ENCODE data around the gene MBD5. TPM values are rescaled to one million over a fixed set of nuclear protein-coding genes. Genes with fewer than 3 reads are reported as not detected.

MBD5 gene
- polyA plus RNA-seq, 1 donor (not counting 4 experiments of a cell fraction or from before 2014, with no cell fraction given) = 20.1 TPM

GRCh38 chr2:147977679-147978078 lies 43.2 kb upstream of the MBD5 start:
- TF ChIP-seq CTCF (optimal IDR thresholded peaks at IDR 0.05 in 1 of 3, IDR thresholded peaks at IDR 0.05 in 1 of 3, conservative IDR thresholded peaks at IDR 0.05 in 1 of 3; ENCODE audit: extremely low read depth in 1 of 3, insufficient read depth in 2 of 3, low read length in 3 of 3) (no peak), EZH2 (IDR thresholded peaks at IDR 0.05; ENCODE audit: low read length) (no peak)

GRCh38 chr2:147980940-147981528 lies 39.9 kb upstream of the MBD5 start:
- FAIRE-seq = no peak
- Histone ChIP-seq H3K27ac (ENCODE audit: control insufficient read depth, insufficient read depth, low read length) (no peak overlapping the region), H3K79me2 (ENCODE audit: control insufficient read depth, insufficient read depth, low read length) (peaks cover 45% of the 10 kb centered on the region), H3K27me3 (ENCODE audit: control insufficient read depth, extremely low read depth, insufficient read depth, low read length) (no peaks in the 10 kb centered on the region), H3K36me3 (ENCODE audit: control insufficient read depth in 2 of 2, extremely low read depth in 1 of 2, insufficient read depth in 2 of 2, low read length in 2 of 2) (no peaks in the 10 kb centered on the region), H3K9me3 (ENCODE audit: control insufficient read depth, low read depth, low read length) (no peaks in the 10 kb centered on the region), H3K9me1 (ENCODE audit: control insufficient read depth, extremely low read depth, insufficient read depth, low read length) (no peaks in the 10 kb centered on the region), H4K20me1 (ENCODE audit: control insufficient read depth, extremely low read depth, insufficient read depth, low read length) (no peaks in the 10 kb centered on the region), H3K4me3 (ENCODE audit: control insufficient read depth in 2 of 3, extremely low read depth in 1 of 3, insufficient read depth in 2 of 3, low read depth in 1 of 3, low read length in 3 of 3) (no peak overlapping the region), H2AFZ (ENCODE audit: control insufficient read depth, low read length) (no peak overlapping the region), H3K4me2 (ENCODE audit: control insufficient read depth, extremely low read depth, insufficient read depth, low read depth, low read length) (no peak overlapping the region), H3K4me1 (ENCODE audit: control insufficient read depth, extremely low read depth, insufficient read depth, low read length) (no peaks in the 10 kb centered on the region), H3K9ac (ENCODE audit: control insufficient read depth, extremely low read depth, insufficient read depth, low read length) (no peak overlapping the region)
- DNase-seq (ENCODE audit: low read depth, low spot score) = no peak
- TF ChIP-seq EZH2 (IDR thresholded peaks at IDR 0.05; ENCODE audit: low read length) = no peak
- dilution Hi-C loops (cut with MboI; ENCODE audit: extremely low pct_ligation_motif_present, low sequenced_read_pairs) = no loop called here

More at GRCh38 chr2:147977679-147978078, 43.2 kb upstream of the MBD5 start:
- H3K4me2 ChIP-seq (ENCODE audit: control insufficient read depth, extremely low read depth, insufficient read depth, low read depth, low read length) = no peak overlapping the region
- dilution Hi-C loops (cut with MboI; ENCODE audit: extremely low pct_ligation_motif_present, low sequenced_read_pairs) = no loop called here
- H3K4me3 ChIP-seq (ENCODE audit: control insufficient read depth in 2 of 3, extremely low read depth in 1 of 3, insufficient read depth in 2 of 3, low read depth in 1 of 3, low read length in 3 of 3) = no peak overlapping the region
- no peaks in the 10 kb centered on the region for H3K4me1 ChIP-seq (ENCODE audit: control insufficient read depth, extremely low read depth, insufficient read depth, low read length)
- no peaks in the 10 kb centered on the region for H3K27me3 ChIP-seq (ENCODE audit: control insufficient read depth, extremely low read depth, insufficient read depth, low read length)
- H3K9me1 ChIP-seq (ENCODE audit: control insufficient read depth, extremely low read depth, insufficient read depth, low read length) = no peaks in the 10 kb centered on the region
- no peaks in the 10 kb centered on the region for H3K36me3 ChIP-seq (ENCODE audit: control insufficient read depth in 2 of 2, extremely low read depth in 1 of 2, insufficient read depth in 2 of 2, low read length in 2 of 2)
- H3K9ac ChIP-seq (ENCODE audit: control insufficient read depth, extremely low read depth, insufficient read depth, low read length) = no peak overlapping the region
- FAIRE-seq = no peak
- DNase-seq (ENCODE audit: low read depth, low spot score) = no peak
- no peak overlapping the region for H2AFZ ChIP-seq (ENCODE audit: control insufficient read depth, low read length)
- H3K79me2 ChIP-seq (ENCODE audit: control insufficient read depth, insufficient read depth, low read length) = peaks cover 27% of the 10 kb centered on the region
- no peaks in the 10 kb centered on the region for H3K9me3 ChIP-seq (ENCODE audit: control insufficient read depth, low read depth, low read length)
- no peak overlapping the region for H3K27ac ChIP-seq (ENCODE audit: control insufficient read depth, insufficient read depth, low read length)
- H4K20me1 ChIP-seq (ENCODE audit: control insufficient read depth, extremely low read depth, insufficient read depth, low read length) = no peaks in the 10 kb centered on the region

- Histone ChIP-seq H3K4me1 (ENCODE audit: control insufficient read depth, extremely low read depth, insufficient read depth, low read length) (no peaks in the 10 kb centered on the region), H2AFZ (ENCODE audit: control insufficient read depth, low read length) (no peak overlapping the region), H3K9me3 (ENCODE audit: control insufficient read depth, low read depth, low read length) (no peaks in the 10 kb centered on the region), H3K9ac (ENCODE audit: control insufficient read depth, extremely low read depth, insufficient read depth, low read length) (no peak overlapping the region), H3K9me1 (ENCODE audit: control insufficient read depth, extremely low read depth, insufficient read depth, low read length) (no peaks in the 10 kb centered on the region), H4K20me1 (ENCODE audit: control insufficient read depth, extremely low read depth, insufficient read depth, low read length) (no peaks in the 10 kb centered on the region), H3K4me2 (ENCODE audit: control insufficient read depth, extremely low read depth, insufficient read depth, low read depth, low read length) (no peak overlapping the region), H3K36me3 (ENCODE audit: control insufficient read depth in 2 of 2, extremely low read depth in 1 of 2, insufficient read depth in 2 of 2, low read length in 2 of 2) (no peaks in the 10 kb centered on the region), H3K4me3 (ENCODE audit: control insufficient read depth in 2 of 3, extremely low read depth in 1 of 3, insufficient read depth in 2 of 3, low read depth in 1 of 3, low read length in 3 of 3) (no peak overlapping the region), H3K27me3 (ENCODE audit: control insufficient read depth, extremely low read depth, insufficient read depth, low read length) (no peaks in the 10 kb centered on the region), H3K27ac (ENCODE audit: control insufficient read depth, insufficient read depth, low read length) (no peak overlapping the region), H3K79me2 (ENCODE audit: control insufficient read depth, insufficient read depth, low read length) (peaks cover 45% of the 10 kb centered on the region)
- no peak for DNase-seq (ENCODE audit: low read depth, low spot score)
- no peak for FAIRE-seq
- dilution Hi-C loops (cut with MboI; ENCODE audit: extremely low pct_ligation_motif_present, low sequenced_read_pairs) = no loop called here
- TF ChIP-seq CTCF (optimal IDR thresholded peaks at IDR 0.05 in 1 of 3, IDR thresholded peaks at IDR 0.05 in 1 of 3, conservative IDR thresholded peaks at IDR 0.05 in 1 of 3; ENCODE audit: extremely low read depth in 1 of 3, insufficient read depth in 2 of 3, low read length in 3 of 3) (no peak), EZH2 (IDR thresholded peaks at IDR 0.05; ENCODE audit: low read length) (no peak)
Observed at GRCh38 chr2:147989102-147989501, 31.8 kb upstream of the MBD5 start.
